Nucleus accumbens (tissue), 56 donors: Measurements from ENCODE around the gene RXRB.

Source experiments
- DNase-seq, 56 donors: peaks; one replicate each; lab custom pipeline; 2025; lab: John Stamatoyannopoulos, UW

Gene RXRB

DNA sequence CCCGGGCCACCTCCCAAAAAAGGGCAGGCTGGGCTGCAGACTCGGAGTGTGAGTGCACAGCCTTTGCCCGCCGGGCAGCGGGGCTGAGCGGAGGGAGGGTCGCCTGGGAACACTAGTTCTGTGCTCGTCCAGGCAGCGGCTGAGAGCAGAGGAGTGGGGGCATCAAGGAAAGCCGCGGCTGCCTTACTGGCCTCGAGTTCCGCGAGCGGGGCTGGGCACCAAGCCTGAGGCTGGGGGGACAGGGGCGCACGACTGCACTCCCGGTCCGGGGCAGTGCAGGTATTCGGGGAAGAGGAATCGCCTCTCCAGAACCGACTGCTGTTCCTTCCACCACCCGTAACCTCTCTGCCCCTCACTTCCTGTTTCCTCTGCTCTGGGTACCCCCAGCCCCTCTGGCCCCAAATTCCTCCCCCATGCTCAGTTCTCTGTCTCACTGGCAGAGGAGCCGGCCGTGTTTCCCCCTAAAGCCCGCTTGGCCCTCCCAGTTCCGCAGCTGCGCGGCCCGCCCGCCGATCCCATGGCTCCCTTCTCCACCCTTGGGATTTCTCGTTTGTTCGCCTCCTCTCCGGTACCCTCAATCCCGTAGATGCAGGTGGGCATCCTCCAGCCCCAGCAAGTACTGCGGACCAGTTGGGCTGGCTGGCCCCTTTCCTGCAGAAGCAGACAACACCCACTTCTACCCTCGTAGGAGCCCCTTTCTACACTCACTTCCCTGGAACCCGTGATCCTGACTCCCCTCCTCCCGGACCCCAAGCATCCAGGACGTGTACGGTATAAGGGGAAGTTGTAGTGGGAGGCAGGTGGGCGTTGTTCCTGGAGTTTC is 12.9 kb upstream of the RXRB start:
- DNase-seq = peak in 20 of 56 donors; percentile 13 to 66 (median 40)

DNA sequence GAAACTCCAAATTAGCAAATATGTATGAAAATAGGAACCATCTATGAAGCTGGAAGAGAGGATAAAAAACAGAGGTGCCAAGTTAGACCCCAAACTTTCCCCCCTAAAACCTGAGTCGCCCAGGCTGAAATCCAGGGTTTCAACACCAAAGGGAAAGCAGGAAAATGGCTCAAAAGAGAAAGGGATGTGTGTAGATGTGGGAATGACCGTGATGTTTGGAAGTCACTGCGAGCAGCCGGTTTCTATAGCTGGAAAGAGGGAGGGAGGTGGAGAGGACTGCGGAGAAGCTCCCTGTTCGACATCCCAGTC is 12.3 kb upstream of the RXRB start:
- no peak for DNase-seq

DNA sequence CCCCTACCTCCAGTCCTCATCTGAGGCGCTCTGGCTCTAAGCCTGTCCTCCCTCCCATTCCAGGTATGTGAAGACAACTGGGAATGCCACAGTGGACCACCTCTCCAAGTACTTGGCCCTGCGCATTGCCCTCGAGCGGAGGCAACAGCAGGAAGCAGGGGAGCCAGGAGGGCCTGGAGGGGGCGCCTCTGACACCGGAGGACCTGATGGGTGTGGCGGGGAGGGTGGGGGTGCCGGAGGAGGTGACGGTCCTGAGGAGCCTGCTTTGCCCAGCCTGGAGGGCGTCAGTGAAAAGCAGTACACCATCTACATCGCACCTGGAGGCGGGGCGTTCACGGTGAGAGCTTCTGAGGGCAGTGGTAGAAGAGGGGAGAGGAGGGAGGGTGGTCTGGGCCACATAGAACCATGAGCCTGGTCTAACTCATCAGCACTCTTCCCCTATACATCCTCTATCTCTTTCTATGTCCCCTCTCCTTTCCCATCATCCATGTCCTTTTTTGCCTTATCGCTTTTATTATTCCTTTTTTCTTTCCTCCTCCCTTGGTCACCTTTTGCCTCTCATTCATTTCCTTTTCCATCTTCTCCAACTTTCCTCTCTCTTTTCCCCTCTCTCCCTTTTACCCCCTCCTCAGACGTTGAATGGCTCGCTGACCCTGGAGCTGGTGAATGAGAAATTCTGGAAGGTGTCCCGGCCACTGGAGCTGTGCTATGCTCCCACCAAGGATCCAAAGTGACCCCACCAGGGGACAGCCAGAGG is 11.4 kb upstream of the RXRB start:
- no peak for DNase-seq

DNA sequence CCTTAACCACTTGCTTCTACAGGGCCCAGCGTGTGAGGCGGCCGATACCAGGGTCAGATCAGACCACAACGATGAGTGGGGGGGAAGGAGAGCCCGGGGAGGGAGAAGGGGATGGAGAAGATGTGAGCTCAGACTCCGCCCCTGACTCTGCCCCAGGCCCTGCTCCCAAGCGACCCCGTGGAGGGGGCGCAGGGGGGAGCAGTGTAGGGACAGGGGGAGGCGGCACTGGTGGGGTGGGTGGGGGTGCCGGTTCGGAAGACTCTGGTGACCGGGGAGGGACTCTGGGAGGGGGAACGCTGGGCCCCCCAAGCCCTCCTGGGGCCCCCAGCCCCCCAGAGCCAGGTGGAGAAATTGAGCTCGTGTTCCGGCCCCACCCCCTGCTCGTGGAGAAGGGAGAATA is 10.7 kb upstream of the RXRB start:
- no peak for DNase-seq

- DNase-seq = no peak
Observed at GRCh38 chr6:33209856-33210255, 9.4 kb upstream of the RXRB start.

DNA sequence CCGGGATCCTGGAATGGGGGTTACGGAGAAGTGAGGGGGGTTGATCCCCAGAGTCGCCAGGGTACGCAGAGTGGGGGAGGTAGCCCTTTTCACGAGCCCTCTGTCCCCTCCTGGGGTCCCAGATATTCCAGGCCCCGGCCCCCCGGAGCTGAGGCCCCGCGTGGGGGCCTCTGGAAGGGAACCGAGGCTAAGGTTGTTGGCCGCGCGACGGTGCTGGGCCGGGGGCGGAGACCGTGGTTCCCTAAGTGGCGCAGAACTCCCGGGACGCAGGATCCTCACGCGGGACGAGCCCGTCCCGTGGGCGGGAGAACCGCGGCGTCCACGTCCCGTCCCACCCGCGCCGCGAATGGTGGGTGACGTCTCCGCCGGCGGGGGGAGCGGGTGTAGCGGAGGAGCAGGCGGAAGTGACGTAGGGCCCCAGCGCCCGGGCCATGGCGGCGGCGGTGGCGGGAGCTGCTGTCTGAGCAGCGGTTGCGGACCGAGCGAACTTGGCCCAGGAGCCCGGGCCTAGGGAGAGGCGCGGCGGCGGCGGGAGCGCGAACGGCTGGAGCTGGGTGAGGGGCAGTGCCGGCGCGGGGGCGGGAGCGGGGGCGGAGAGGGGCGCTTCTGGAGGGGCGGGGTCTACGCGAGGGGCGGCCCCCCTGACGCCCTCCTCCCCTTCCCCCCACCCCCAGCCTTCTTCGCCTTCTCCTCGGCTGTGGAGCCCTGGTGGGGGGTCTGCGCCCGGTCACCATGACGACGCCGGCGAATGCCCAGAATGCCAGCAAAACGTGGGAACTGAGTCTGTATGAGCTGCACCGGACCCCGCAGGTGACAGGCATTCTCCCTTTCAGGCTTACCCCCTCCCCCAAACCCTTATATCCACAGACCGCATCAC is 7.9 kb upstream of the RXRB start, which contains the start of gene RING1:
RING1 (plus strand) TSS at position 410 of the 877 bp plus-strand sequence; CDS start at position 733, 323 bp downstream.
- peak in 54 of 56 donors; percentile 36 to 93 (median 79) for DNase-seq

- peak in 18 of 56 donors; percentile 13 to 69 (median 48) for DNase-seq
Observed at GRCh38 chr6:33207552-33208090, 7.2 kb upstream of the RXRB start.

GRCh38 chr6:33206864-33207551 is 6.5 kb upstream of the RXRB start:
- DNase-seq = peak in 26 of 56 donors; percentile 11 to 78 (median 42)

- no peak for DNase-seq
Observed at GRCh38 chr6:33206027-33206863, 5.8 kb upstream of the RXRB start.

DNA sequence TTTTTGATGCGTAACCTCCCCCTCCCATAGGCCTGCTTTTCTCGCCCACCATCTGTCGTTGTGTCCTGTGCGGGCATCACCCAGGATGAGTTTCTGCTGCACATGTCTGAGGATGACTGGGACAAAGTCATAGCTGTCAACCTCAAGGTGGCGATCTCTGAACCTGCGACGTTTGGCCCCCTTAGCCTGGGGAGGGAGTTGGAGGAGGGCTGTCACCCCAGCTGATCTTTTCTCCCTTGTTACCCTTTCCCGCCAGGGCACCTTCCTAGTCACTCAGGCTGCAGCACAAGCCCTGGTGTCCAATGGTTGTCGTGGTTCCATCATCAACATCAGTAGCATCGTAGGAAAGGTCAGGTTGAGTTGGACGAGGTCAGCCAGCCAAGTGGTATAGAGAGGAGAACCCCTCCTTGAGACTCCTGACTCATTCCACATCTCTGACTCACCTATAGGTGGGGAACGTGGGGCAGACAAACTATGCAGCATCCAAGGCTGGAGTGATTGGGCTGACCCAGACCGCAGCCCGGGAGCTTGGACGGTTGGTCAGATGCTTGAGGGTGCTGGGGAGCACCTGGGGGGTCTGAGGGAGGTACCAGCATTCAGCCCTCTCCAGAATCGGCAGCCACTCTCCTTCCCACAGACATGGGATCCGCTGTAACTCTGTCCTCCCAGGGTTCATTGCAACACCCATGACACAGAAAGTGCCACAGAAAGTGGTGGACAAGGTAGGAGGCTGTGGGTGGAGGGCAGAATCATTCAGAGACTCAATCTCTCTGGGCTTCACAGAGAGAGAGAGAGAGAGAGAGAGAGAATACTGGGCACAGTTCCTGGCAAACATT is 4.9 kb upstream of the RXRB start:
- DNase-seq = no peak

DNA sequence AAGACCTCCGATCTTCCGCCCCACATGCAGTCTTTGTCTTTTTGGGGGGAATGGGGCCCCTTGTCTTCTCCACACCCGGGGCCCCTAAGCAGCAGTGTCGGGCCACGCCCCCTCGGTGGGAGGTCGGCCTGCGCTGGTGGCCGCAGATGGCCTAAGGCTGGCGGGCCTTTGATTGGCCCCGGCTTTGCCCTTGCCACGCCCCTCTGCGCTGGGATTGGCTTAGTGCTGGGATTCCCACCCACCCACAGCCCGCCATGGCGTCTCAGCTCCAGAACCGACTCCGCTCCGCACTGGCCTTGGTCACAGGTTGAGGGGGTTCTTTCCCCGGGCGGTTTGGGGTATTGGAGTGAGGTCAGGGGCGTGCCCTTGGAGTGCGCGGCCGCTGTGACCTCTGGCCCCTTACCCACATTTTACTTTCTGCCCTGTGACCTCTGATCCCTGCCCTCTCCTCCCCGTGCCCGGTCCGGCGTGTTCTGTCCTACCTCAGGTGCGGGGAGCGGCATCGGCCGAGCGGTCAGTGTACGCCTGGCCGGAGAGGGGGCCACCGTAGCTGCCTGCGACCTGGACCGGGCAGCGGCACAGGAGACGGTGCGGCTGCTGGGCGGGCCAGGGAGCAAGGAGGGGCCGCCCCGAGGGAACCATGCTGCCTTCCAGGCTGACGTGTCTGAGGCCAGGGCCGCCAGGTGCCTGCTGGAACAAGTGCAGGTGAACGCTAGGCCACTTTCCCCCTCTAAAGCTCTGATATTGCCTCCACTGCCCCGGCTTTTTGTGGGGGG is 4.1 kb upstream of the RXRB start, which contains the start of gene HSD17B8:
HSD17B8 (plus strand) TSS at position 241 of the 776 bp plus-strand sequence; CDS start at position 255, 14 bp downstream.
- DNase-seq = peak in 55 of 56 donors; percentile 54 to 97 (median 87)

DNA sequence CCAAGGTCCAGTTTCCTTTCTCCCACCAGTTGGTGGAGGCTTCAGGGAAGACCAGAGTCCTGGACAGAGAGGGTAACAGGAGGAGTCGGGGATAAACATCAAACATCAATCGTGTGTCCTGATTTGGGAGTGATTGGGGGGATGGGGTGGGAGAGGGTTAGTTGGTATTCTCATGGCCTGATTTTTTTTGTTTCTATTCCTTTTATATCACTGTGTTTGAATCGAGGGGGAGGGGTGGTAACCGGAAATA is 3.6 kb upstream of the RXRB start:
- DNase-seq = no peak

- DNase-seq = no peak
Observed at GRCh38 chr6:33203443-33204164, 3.1 kb upstream of the RXRB start.

DNA sequence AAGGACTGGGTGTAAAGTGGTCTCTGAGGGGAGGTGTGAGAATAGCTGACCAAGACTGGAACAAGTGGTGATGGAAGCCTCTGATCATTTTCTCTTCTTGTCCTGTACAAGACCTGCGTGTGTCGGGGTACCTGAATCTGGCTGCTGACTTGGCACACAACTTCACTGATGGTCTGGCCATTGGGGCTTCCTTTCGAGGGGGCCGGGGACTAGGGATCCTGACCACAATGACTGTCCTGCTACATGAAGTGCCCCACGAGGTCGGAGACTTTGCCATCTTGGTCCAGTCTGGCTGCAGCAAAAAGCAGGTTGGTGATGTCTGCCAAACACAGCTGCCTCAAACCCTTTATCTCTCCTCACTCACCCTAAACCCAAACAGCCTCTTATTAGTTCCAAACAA is 2.3 kb upstream of the RXRB start:
- DNase-seq = no peak

DNA sequence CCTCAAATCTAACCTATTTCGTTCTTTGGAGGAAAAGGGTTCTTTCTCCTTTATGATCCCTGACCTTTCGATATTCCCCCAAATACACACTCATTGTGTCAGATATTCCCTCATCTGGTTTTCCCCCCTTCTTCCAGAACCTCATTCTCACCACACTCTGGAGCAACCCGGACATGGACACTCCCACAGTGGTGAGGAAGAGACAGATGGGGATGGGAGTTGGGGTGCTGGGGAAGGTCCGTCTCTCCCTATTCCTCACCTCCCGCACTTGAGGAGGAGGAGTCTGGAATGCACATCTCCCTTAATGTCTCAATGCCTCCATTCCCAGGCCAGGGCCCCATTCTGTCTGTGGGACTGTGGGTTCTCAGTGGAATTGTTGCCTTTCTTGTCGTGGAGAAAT is 1.5 kb upstream of the RXRB start:
- DNase-seq = no peak

GRCh38 chr6:33201147-33201545 is 681 bp upstream of the RXRB start:
- DNase-seq = no peak
